ENCODE measurements around the gene EMP1. TPM values are rescaled to one million over a fixed set of nuclear protein-coding genes. Genes with fewer than 3 reads are reported as not detected.
"Not testable (repeated sequence)": the region's sequence is repeated elsewhere in the genome, so short reads cannot be mapped to it uniquely, and the experiment has no call there.

EMP1 gene
- total and polyA plus RNA-seq, 3 experiments from 2014 or later = 0.35 to 12.9 (median 9.6) TPM

GRCh38 chr12:13258717-13259119 lies 62.2 kb downstream of the EMP1 start:
- Histone ChIP-seq H3K27me3 (ENCODE audit: insufficient read depth, low read length, poor library complexity, severe bottlenecking) (no peaks in the 10 kb centered on the region), H3K4me3 (ENCODE audit: low read length) (no peak overlapping the region), H3K27ac (ENCODE audit: low read depth, low read length) (no peak overlapping the region), H3K4me1 (ENCODE audit: insufficient read depth, low read length) (peaks cover 6% of the 10 kb centered on the region), H3K9me3 (ENCODE audit: low read length) (no peaks in the 10 kb centered on the region), H3K36me3 (ENCODE audit: insufficient read depth, low read length) (no peaks in the 10 kb centered on the region)
- Mint-ChIP-seq H3K27me3 (peaks cover 1 to 16% of the 10 kb centered on the region in 2 donors), H3K36me3 (no peaks in the 10 kb centered on the region), H3K27ac (no peak overlapping the region), H3K4me3 (no peak overlapping the region), H3K4me1 (peaks cover 4 to 5% (median 4%) of the 10 kb centered on the region in 3 donors), H3K9me3 (peaks cover 0 to under 1% (median 0%) of the 10 kb centered on the region in 5 donors)
- no peak for DNase-seq
- ChIA-PET CTCF (no interaction called here), POLR2A (no interaction called here)

- H3K9me3 ChIP-seq (ENCODE audit: low read length); H3K4me3 Mint-ChIP-seq; H3K4me1 ChIP-seq (ENCODE audit: insufficient read depth, low read length); H3K36me3 Mint-ChIP-seq; H3K9me3 Mint-ChIP-seq; H3K27ac Mint-ChIP-seq; DNase-seq; H3K27me3 ChIP-seq (ENCODE audit: insufficient read depth, low read length, poor library complexity, severe bottlenecking); H3K36me3 ChIP-seq (ENCODE audit: insufficient read depth, low read length); H3K4me1 Mint-ChIP-seq; POLR2A ChIA-PET; CTCF ChIA-PET; H3K4me3 ChIP-seq (ENCODE audit: low read length); H3K27ac ChIP-seq (ENCODE audit: low read depth, low read length): not testable (repeated sequence)
- peaks cover 4 to 22% of the 10 kb centered on the region in 2 donors for H3K27me3 Mint-ChIP-seq
Observed at GRCh38 chr12:13259625-13260024, 63.1 kb downstream of the EMP1 start.

DNA sequence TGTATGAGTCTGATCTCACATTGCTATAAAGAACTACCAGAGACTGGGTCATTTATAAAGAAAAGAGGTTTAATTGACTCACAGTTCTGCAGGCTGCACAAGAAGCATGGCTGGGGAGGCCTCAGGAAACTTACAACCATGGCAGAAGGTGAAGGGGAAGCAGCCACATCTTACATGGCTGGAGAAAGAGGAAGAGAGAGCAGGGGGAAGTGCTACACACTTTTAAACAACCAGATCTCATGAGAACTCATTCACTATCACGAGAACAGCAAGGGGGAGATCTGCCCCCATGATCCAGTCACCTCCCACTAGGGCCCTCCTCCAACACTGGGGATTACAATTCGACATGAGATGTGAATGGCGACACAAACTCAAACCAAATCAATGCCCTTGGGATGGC lies 71.3 kb downstream of the EMP1 start:
- CTCF ChIA-PET = interaction anchor here (2.0 kb wide), 1 partner anchor 12 kb away, joined by 6 read pairs; no protein-coding TSS in a partner anchor
- H3K4me3 ChIP-seq (ENCODE audit: low read length); H3K27ac ChIP-seq (ENCODE audit: low read depth, low read length); H3K27ac Mint-ChIP-seq; H3K36me3 Mint-ChIP-seq; H3K4me1 ChIP-seq (ENCODE audit: insufficient read depth, low read length); H3K4me1 Mint-ChIP-seq; DNase-seq; H3K9me3 ChIP-seq (ENCODE audit: low read length); H3K4me3 Mint-ChIP-seq; H3K9me3 Mint-ChIP-seq; H3K27me3 ChIP-seq (ENCODE audit: insufficient read depth, low read length, poor library complexity, severe bottlenecking); POLR2A ChIA-PET; H3K36me3 ChIP-seq (ENCODE audit: insufficient read depth, low read length): not testable (repeated sequence)
- H3K27me3 Mint-ChIP-seq = peaks cover 13 to 24% of the 10 kb centered on the region in 2 donors

GRCh38 chr12:13268581-13268980 lies 72.1 kb downstream of the EMP1 start:
- Mint-ChIP-seq H3K4me3 (no peak overlapping the region), H3K4me1 (no peaks in the 10 kb centered on the region), H3K36me3 (no peaks in the 10 kb centered on the region), H3K9me3 (peaks cover 0 to 1% (median 0%) of the 10 kb centered on the region in 5 donors), H3K27ac (no peak overlapping the region), H3K27me3 (peaks cover 13 to 20% of the 10 kb centered on the region in 2 donors)
- H3K4me3 ChIP-seq (ENCODE audit: low read length) = no peak overlapping the region
- no peaks in the 10 kb centered on the region for H3K36me3 ChIP-seq (ENCODE audit: insufficient read depth, low read length)
- ChIA-PET POLR2A (no interaction called here), CTCF (no interaction called here)
- H3K27me3 ChIP-seq (ENCODE audit: insufficient read depth, low read length, poor library complexity, severe bottlenecking) = no peaks in the 10 kb centered on the region
- no peaks in the 10 kb centered on the region for H3K9me3 ChIP-seq (ENCODE audit: low read length)
- H3K27ac ChIP-seq (ENCODE audit: low read depth, low read length) = no peak overlapping the region
- no peaks in the 10 kb centered on the region for H3K4me1 ChIP-seq (ENCODE audit: insufficient read depth, low read length)
- no peak for DNase-seq

Other genes starting within 250 kb of the EMP1 start
- gene GPRC5D, start 244.6 kb upstream of the EMP1 start, total RNA-seq = not detected
- 0.35 TPM for gene GPRC5D, start 244.6 kb upstream of the EMP1 start, polyA plus RNA-seq
- gene HEBP1, start 196.5 kb upstream of the EMP1 start, total RNA-seq = 10 to 100 TPM; 13.6 to 14.9 TPM
- gene HEBP1, start 196.5 kb upstream of the EMP1 start, polyA plus RNA-seq = 16.6 TPM
- 1 to 10 TPM; 5.2 to 6.5 TPM for gene FAM234B, start 152.3 kb upstream of the EMP1 start, total RNA-seq
- gene FAM234B, start 152.3 kb upstream of the EMP1 start, polyA plus RNA-seq = 2.9 TPM
- gene GSG1, start 93.1 kb upstream of the EMP1 start, total RNA-seq = not detected
- gene GSG1, start 93.1 kb upstream of the EMP1 start, polyA plus RNA-seq = not detected

Measured in CD8-positive, alpha-beta memory T cell (primary cell).